H9 (cell line): ENCODE measurements around the gene DDX27. TPM values are rescaled to one million over a fixed set of nuclear protein-coding genes. Genes with fewer than 3 reads are reported as not detected.

Source experiments
- DNase-seq: peaks from one replicate; pipeline ENCODE4 v3.0.0-alpha.2; 2017
- H2AFZ ChIP-seq: one replicate; pipeline ENCODE4 v1.6.1; 2013; ENCODE audit warnings: mild to moderate bottlenecking, low read length, control low read depth, moderate library complexity
- H2AK5ac ChIP-seq: 2 replicates; pipeline ENCODE4 v1.6.1; 2013; ENCODE audit warnings: low read length, control low read depth, mixed read lengths; ENCODE audit not compliant: insufficient read length
- H2BK120ac ChIP-seq: one replicate; pipeline ENCODE4 v1.6.1; 2013; ENCODE audit warnings: low read depth, mild to moderate bottlenecking, low read length, control low read depth, inconsistent platforms; ENCODE audit not compliant: poor library complexity, severe bottlenecking
- H2BK12ac ChIP-seq: 2 replicates; pipeline ENCODE4 v1.6.1; 2013; ENCODE audit warnings: low read length, control low read depth, mixed read lengths, low read depth; ENCODE audit not compliant: insufficient read length
- H2BK15ac ChIP-seq: 2 replicates; pipeline ENCODE4 v1.6.1; 2013; ENCODE audit warnings: low read depth, low read length, control low read depth
- H2BK20ac ChIP-seq: one replicate; pipeline ENCODE4 v1.6.1; 2013; ENCODE audit warnings: low read depth, mild to moderate bottlenecking, low read length, control low read depth, inconsistent platforms; ENCODE audit not compliant: poor library complexity, severe bottlenecking
- H2BK5ac ChIP-seq: 2 replicates; pipeline ENCODE4 v1.6.1; 2013; ENCODE audit warnings: low read length, control low read depth, mixed read lengths; ENCODE audit not compliant: insufficient read length
- H3K14ac ChIP-seq: 2 replicates; pipeline ENCODE4 v1.6.1; 2013; ENCODE audit warnings: low read length, control low read depth; ENCODE audit not compliant: insufficient read depth
- H3K18ac ChIP-seq: 2 replicates; pipeline ENCODE4 v1.6.1; 2013; ENCODE audit warnings: low read depth, mild to moderate bottlenecking, mixed read lengths, low read length, control low read depth; ENCODE audit not compliant: insufficient read length
- H3K23ac ChIP-seq: 2 replicates; pipeline ENCODE4 v1.6.1; 2013; ENCODE audit warnings: low read length, control low read depth, mixed read lengths, low read depth; ENCODE audit not compliant: insufficient read length
- H3K23me2 ChIP-seq: 2 replicates; pipeline ENCODE4 v1.6.1; 2013; ENCODE audit warnings: low read depth, mild to moderate bottlenecking, mixed read lengths, low read length, control low read depth; ENCODE audit not compliant: insufficient read length, poor library complexity, severe bottlenecking
- H3K27ac ChIP-seq: 2 replicates; pipeline ENCODE4 v1.5.1; 2013; ENCODE audit warnings: low read length, control low read depth, mixed read lengths, low read depth; ENCODE audit not compliant: insufficient read length
- H3K27me3 ChIP-seq: 2 replicates; pipeline ENCODE4 v1.6.1; 2013; ENCODE audit warnings: low read length, control low read depth, inconsistent platforms; ENCODE audit not compliant: insufficient read depth
- H3K4ac ChIP-seq: 2 replicates; pipeline ENCODE4 v1.6.1; 2013; ENCODE audit warnings: low read depth, mild to moderate bottlenecking, control low read depth, inconsistent platforms, low read length, moderate library complexity
- H3K4me1 ChIP-seq: 2 replicates; pipeline ENCODE4 v1.6.1; 2013; ENCODE audit warnings: low read length, control low read depth, inconsistent platforms; ENCODE audit not compliant: insufficient read depth
- H3K4me2 ChIP-seq: 2 replicates; pipeline ENCODE4 v1.6.1; 2013; ENCODE audit warnings: low read length, control low read depth, mixed read lengths; ENCODE audit not compliant: insufficient read length, insufficient read depth
- H3K56ac ChIP-seq: 2 replicates; pipeline ENCODE4 v1.6.1; 2013; ENCODE audit warnings: low read depth, mild to moderate bottlenecking, mixed read lengths, low read length, control low read depth; ENCODE audit not compliant: insufficient read length
- H3K79me1 ChIP-seq: 2 replicates; pipeline ENCODE4 v1.6.1; 2013; ENCODE audit warnings: low read depth, mild to moderate bottlenecking, moderate library complexity, low read length, control low read depth, inconsistent platforms; ENCODE audit not compliant: insufficient read depth, poor library complexity, severe bottlenecking
- H3K79me2 ChIP-seq: 2 replicates; pipeline ENCODE4 v1.6.1; 2013; ENCODE audit warnings: low read length, control low read depth, inconsistent platforms; ENCODE audit not compliant: insufficient read depth
- H3K9ac ChIP-seq: 2 replicates; pipeline ENCODE4 v1.6.1; 2013; ENCODE audit warnings: low read length, control low read depth, mixed read lengths; ENCODE audit not compliant: insufficient read length; ENCODE audit errors: extremely low read depth
- H3K9me3 ChIP-seq: one replicate; pipeline ENCODE4 v1.6.1; 2013; ENCODE audit warnings: low read depth, low read length, inconsistent platforms; ENCODE audit not compliant: control insufficient read depth
- H3T11ph ChIP-seq: one replicate; pipeline ENCODE4 v1.6.1; 2013; ENCODE audit warnings: mild to moderate bottlenecking, low read length, control low read depth, inconsistent platforms
- H4K20me1 ChIP-seq: one replicate; pipeline ENCODE4 v1.6.1; 2013; ENCODE audit not compliant: control insufficient read depth, insufficient read length, insufficient read depth
- H4K5ac ChIP-seq: 2 replicates; pipeline ENCODE4 v1.6.1; 2013; ENCODE audit warnings: low read depth, mild to moderate bottlenecking, mixed read lengths, low read length, control low read depth; ENCODE audit not compliant: insufficient read length
- H4K8ac ChIP-seq: replicated peaks from 2 replicates; pipeline ENCODE4 v1.6.1; 2013; ENCODE audit warnings: low read length, control low read depth, mixed read lengths, low read depth; ENCODE audit not compliant: insufficient read length
- H4K91ac ChIP-seq: 2 replicates; pipeline ENCODE4 v1.6.1; 2013; ENCODE audit warnings: low read depth, mild to moderate bottlenecking, moderate library complexity, mixed read lengths, low read length, control low read depth; ENCODE audit not compliant: insufficient read length
- H3K27ac Mint-ChIP-seq, 3 experiments: 2 replicates in 2 of 3; 3 replicates in 1 of 3; pipeline ENCODE4 v1.8.0; 2020 to 2021; ENCODE audit warnings: mixed read lengths in 3 of 3, mild to moderate bottlenecking in 1 of 3, moderate library complexity in 1 of 3
- H3K27me3 Mint-ChIP-seq: 2 replicates; pipeline ENCODE4 v1.8.0; 2021; ENCODE audit warnings: low read depth, mild to moderate bottlenecking, moderate library complexity, mixed read lengths
- H3K36me3 Mint-ChIP-seq, 3 experiments: 2 replicates in 2 of 3; 3 replicates in 1 of 3; pipeline ENCODE4 v1.8.0; 2020 to 2021; ENCODE audit warnings: low read depth in 3 of 3, mixed read lengths in 3 of 3; ENCODE audit not compliant: insufficient read depth in 1 of 3
- H3K4me1 Mint-ChIP-seq, 2 experiments: 2 replicates each; pipeline ENCODE4 v1.8.0; 2020; ENCODE audit warnings: mixed read lengths in 2 of 2
- H3K4me3 Mint-ChIP-seq, 2 experiments: 2 replicates in 1 of 2; 3 replicates in 1 of 2; pipeline ENCODE4 v1.8.0; 2020 to 2021; ENCODE audit warnings: mild to moderate bottlenecking in 2 of 2, mixed read lengths in 2 of 2, moderate library complexity in 1 of 2
- H3K9me3 Mint-ChIP-seq, 2 experiments: 2 replicates in 1 of 2; 3 replicates in 1 of 2; pipeline ENCODE4 v1.8.0; 2020; ENCODE audit warnings: mild to moderate bottlenecking in 2 of 2, mixed read lengths in 2 of 2, moderate library complexity in 1 of 2
- CTCF ChIP-seq: fragments of 200-600 bp; sonication (generic); conservative IDR thresholded peaks from 3 replicates; pipeline ENCODE4 v1.8.0; 2021; ENCODE audit warnings: antibody characterized with exemption, mild to moderate bottlenecking
- WGBS: extraction: QIAGEN DNeasy Blood & Tissue Kit; methylation state at CpG from one replicate; pipeline ENCODE4 v1.1.7; 2013; ENCODE audit warnings: missing lambda C conversion rate, low lambda C conversion rate, mixed read lengths; ENCODE audit not compliant: insufficient read length; ENCODE audit errors: extremely low coverage; 5-methylcytosine and 5-hydroxymethylcytosine counted together
- total RNA-seq: library from RNA; stranded (reverse); gene quantifications from 2 replicates; pipeline ENCODE4 v1.2.1, GENCODE V29; 2021

The DDX27 gene
- total RNA-seq, 1 experiment from 2014 or later, result 46.9 TPM

- Histone ChIP-seq H3T11ph (no peak overlapping the region), H2AFZ (no peak overlapping the region), H3K14ac (no peak overlapping the region), H4K5ac (no peak overlapping the region), H2BK15ac (no peak overlapping the region), H3K56ac (no peak overlapping the region), H2AK5ac (no peak overlapping the region), H3K4ac (no peak overlapping the region), H4K91ac (no peak overlapping the region), H3K18ac (no peak overlapping the region), H3K79me2 (no peaks in the 10 kb centered on the region), H3K27me3 (no peaks in the 10 kb centered on the region), H4K20me1 (no peaks in the 10 kb centered on the region), H2BK12ac (no peak overlapping the region), H3K9me3 (no peaks in the 10 kb centered on the region), H4K8ac (no peak overlapping the region), H2BK5ac (no peak overlapping the region), H3K9ac (no peak overlapping the region), H3K23ac (no peak overlapping the region), H3K4me2 (no peak overlapping the region), H2BK20ac (no peak overlapping the region), H3K4me1 (no peaks in the 10 kb centered on the region), H2BK120ac (no peak overlapping the region), H3K79me1 (no peaks in the 10 kb centered on the region), H3K27ac (no peak overlapping the region), H3K23me2 (no peaks in the 10 kb centered on the region)
- no peak for TF ChIP-seq CTCF
- Mint-ChIP-seq H3K36me3 (peaks cover 35 to 93% (median 80%) of the 10 kb centered on the region in 3 experiments; a peak in 6 of 7 replicates), H3K27ac (peak overlapping the region in 2 of 3 experiments; percentile 7 to 47; a peak in 3 of 7 replicates), H3K9me3 (no peaks in the 10 kb centered on the region), H3K4me3 (no peak overlapping the region), H3K27me3 (no peaks in the 10 kb centered on the region), H3K4me1 (no peaks in the 10 kb centered on the region)
- no peak for DNase-seq
- no CpG with 5 or more reads among the region's 4 CpGs for WGBS
Observed at GRCh38 chr20:49237531-49237930, 18.3 kb downstream of the DDX27 start.
